Stimulated activated naive CD8-positive, alpha-beta T cell treated with anti-CD3 and anti-CD28 coated beads, Interleukin-15, amount 100 ng/mL, for 72 hours (primary cell): ENCODE data around the gene SEMA4D.

ENCODE experiments used
- ATAC-seq: fragments of 150-1000 bp; cut with Tn5 transposase; 2 replicates; pipeline ENCODE4 v1.10.0; 2021; ENCODE audit warnings: mild to moderate bottlenecking, moderate library complexity
- DNase-seq, 2 donors: peaks; one replicate each; pipeline ENCODE4 v3.0.0; 2021 to 2022
- H3K27ac Mint-ChIP-seq, 2 donors: one replicate each; pipeline ENCODE4 v1.8.0; 2022; ENCODE audit warnings: mild to moderate bottlenecking in 2 of 2, mixed read lengths in 2 of 2, moderate library complexity in 2 of 2
- H3K27me3 Mint-ChIP-seq: one replicate; pipeline ENCODE4 v1.8.0; 2022; ENCODE audit warnings: mixed read lengths
- H3K4me1 Mint-ChIP-seq: one replicate; pipeline ENCODE4 v1.8.0; 2022; ENCODE audit warnings: mild to moderate bottlenecking, mixed read lengths
- H3K4me3 Mint-ChIP-seq, 2 donors: one replicate each; pipeline ENCODE4 v1.8.0; 2022; ENCODE audit warnings: mild to moderate bottlenecking in 2 of 2, mixed read lengths in 2 of 2, moderate library complexity in 1 of 2
- H3K9me3 Mint-ChIP-seq, 2 donors: one replicate each; pipeline ENCODE4 v1.8.0; 2022; ENCODE audit warnings: mixed read lengths in 2 of 2

The SEMA4D gene

GRCh38 chr9:89435071-89435823 lies 62.7 kb downstream of the SEMA4D start:
- Mint-ChIP-seq H3K27me3 (no peaks in the 10 kb centered on the region), H3K4me3 (no peak overlapping the region), H3K27ac (peak overlapping the region; percentile 68 to 95), H3K4me1 (peaks cover 98% of the 10 kb centered on the region), H3K9me3 (no peaks in the 10 kb centered on the region)
- ATAC-seq, result no peak
- DNase-seq, result no peak

GRCh38 chr9:89434636-89435035 lies 63.3 kb downstream of the SEMA4D start:
- no peak for DNase-seq

GRCh38 chr9:89433826-89434225 lies 64.1 kb downstream of the SEMA4D start:
- Mint-ChIP-seq H3K9me3 (no peaks in the 10 kb centered on the region), H3K27me3 (no peaks in the 10 kb centered on the region), H3K27ac (peak overlapping the region in 1 of 2 donors; percentile 21), H3K4me1 (peaks cover 98% of the 10 kb centered on the region), H3K4me3 (no peak overlapping the region)
- DNase-seq (no peak), ATAC-seq (no peak)

More at GRCh38 chr9:89434636-89435035, 63.3 kb downstream of the SEMA4D start:
- Mint-ChIP-seq H3K9me3 (no peaks in the 10 kb centered on the region), H3K27ac (no peak overlapping the region), H3K27me3 (no peaks in the 10 kb centered on the region), H3K4me1 (peaks cover 98% of the 10 kb centered on the region), H3K4me3 (no peak overlapping the region)
- ATAC-seq, result no peak

- no peak for DNase-seq
- H3K27ac Mint-ChIP-seq, result no peak overlapping the region
- H3K4me3 Mint-ChIP-seq, result no peak overlapping the region
- ATAC-seq, result no peak
- H3K9me3 Mint-ChIP-seq, result no peaks in the 10 kb centered on the region
- peaks cover 100% of the 10 kb centered on the region for H3K4me1 Mint-ChIP-seq
- H3K27me3 Mint-ChIP-seq, result no peaks in the 10 kb centered on the region
Observed at GRCh38 chr9:89432986-89433530, 64.9 kb downstream of the SEMA4D start.

GRCh38 chr9:89431930-89432725 lies 65.8 kb downstream of the SEMA4D start:
- DNase-seq (no peak), ATAC-seq (no peak)
- peak overlapping the region; percentile 87 to 89 for H3K27ac Mint-ChIP-seq
- H3K27me3 Mint-ChIP-seq, result no peaks in the 10 kb centered on the region
- no peak overlapping the region for H3K4me3 Mint-ChIP-seq
- H3K4me1 Mint-ChIP-seq, result peaks cover 100% of the 10 kb centered on the region
- no peaks in the 10 kb centered on the region for H3K9me3 Mint-ChIP-seq

GRCh38 chr9:89430995-89431394 lies 66.9 kb downstream of the SEMA4D start:
- no peak overlapping the region for H3K4me3 Mint-ChIP-seq
- no peaks in the 10 kb centered on the region for H3K9me3 Mint-ChIP-seq
- no peaks in the 10 kb centered on the region for H3K27me3 Mint-ChIP-seq
- no peak for DNase-seq
- peaks cover 100% of the 10 kb centered on the region for H3K4me1 Mint-ChIP-seq
- peak overlapping the region; percentile 57 to 74 for H3K27ac Mint-ChIP-seq
- no peak for ATAC-seq

- peak overlapping the region; percentile 28 to 77 for H3K4me3 Mint-ChIP-seq
- H3K27me3 Mint-ChIP-seq, result no peaks in the 10 kb centered on the region
- peak overlapping the region; percentile 59 to 95 for H3K27ac Mint-ChIP-seq
- DNase-seq (peak; percentile 57 to 77), ATAC-seq (peak; percentile 46)
- peaks cover 5 to 8% of the 10 kb centered on the region in 2 donors for H3K9me3 Mint-ChIP-seq
- H3K4me1 Mint-ChIP-seq, result peaks cover 100% of the 10 kb centered on the region
Observed at GRCh38 chr9:89428901-89429890, 68.7 kb downstream of the SEMA4D start.

- Mint-ChIP-seq H3K27ac (peak overlapping the region; percentile 95 to 96), H3K9me3 (peaks cover 5 to 11% of the 10 kb centered on the region in 2 donors), H3K4me1 (peaks cover 100% of the 10 kb centered on the region), H3K4me3 (peak overlapping the region; percentile 28 to 77), H3K27me3 (no peaks in the 10 kb centered on the region)
- ATAC-seq (no peak), DNase-seq (no peak)
Observed at GRCh38 chr9:89428222-89428761, 69.6 kb downstream of the SEMA4D start.

- DNase-seq, result peak; percentile 68 to 83
- ATAC-seq, result peak; percentile 65
- Mint-ChIP-seq H3K4me3 (peak overlapping the region; percentile 74 to 77), H3K9me3 (peaks cover 5 to 11% of the 10 kb centered on the region in 2 donors), H3K4me1 (peaks cover 100% of the 10 kb centered on the region), H3K27me3 (no peaks in the 10 kb centered on the region), H3K27ac (peak overlapping the region; percentile 95 to 96)
Observed at GRCh38 chr9:89427621-89428221, 70.2 kb downstream of the SEMA4D start.

- peaks cover 5 to 11% of the 10 kb centered on the region in 2 donors for H3K9me3 Mint-ChIP-seq
- DNase-seq (peak; percentile 56 to 84), ATAC-seq (peak; percentile 67)
- H3K27me3 Mint-ChIP-seq, result no peaks in the 10 kb centered on the region
- H3K4me3 Mint-ChIP-seq, result peak overlapping the region; percentile 74 to 77
- peak overlapping the region; percentile 95 to 96 for H3K27ac Mint-ChIP-seq
- peaks cover 100% of the 10 kb centered on the region for H3K4me1 Mint-ChIP-seq
Observed at GRCh38 chr9:89426384-89426961, 71.4 kb downstream of the SEMA4D start.

GRCh38 chr9:89425921-89426383 lies 72.0 kb downstream of the SEMA4D start:
- ATAC-seq (no peak), DNase-seq (no peak)
- no peaks in the 10 kb centered on the region for H3K27me3 Mint-ChIP-seq
- peaks cover 5 to 11% of the 10 kb centered on the region in 2 donors for H3K9me3 Mint-ChIP-seq
- H3K4me3 Mint-ChIP-seq, result peak overlapping the region; percentile 74 to 77
- H3K27ac Mint-ChIP-seq, result peak overlapping the region; percentile 95 to 96
- peaks cover 100% of the 10 kb centered on the region for H3K4me1 Mint-ChIP-seq

- no peaks in the 10 kb centered on the region for H3K27me3 Mint-ChIP-seq
Observed at GRCh38 chr9:89425024-89425805, 72.7 kb downstream of the SEMA4D start.

More at GRCh38 chr9:89425024-89425805, 72.7 kb downstream of the SEMA4D start:
- H3K27ac Mint-ChIP-seq, result peak overlapping the region; percentile 95 to 96
- H3K4me1 Mint-ChIP-seq, result peaks cover 100% of the 10 kb centered on the region
- DNase-seq (no peak), ATAC-seq (no peak)
- H3K9me3 Mint-ChIP-seq, result peaks cover 5 to 11% of the 10 kb centered on the region in 2 donors
- H3K4me3 Mint-ChIP-seq, result peak overlapping the region; percentile 74 to 77
